ENCODE data around the gene VAT1.

VAT1 gene

GRCh38 chr17:43051969-43052368, 29.8 kb upstream of the VAT1 start:
- DNase-seq (ENCODE audit: low read depth, low spot score), result no peak
- no peaks in the 10 kb centered on the region for H3K9me3 ChIP-seq (ENCODE audit: low read depth, low read length)
- peaks cover 59% of the 10 kb centered on the region for H3K36me3 ChIP-seq (ENCODE audit: insufficient read depth, low read length)
- H3K9ac ChIP-seq (ENCODE audit: insufficient read length), result no peak overlapping the region
- TF ChIP-seq EZH2 (IDR thresholded peaks at IDR 0.05) (no peak), POLR2AphosphoS5 (IDR thresholded peaks at IDR 0.05; ENCODE audit: borderline replicate concordance, low read depth, low read length) (no peak), FOXP2 (optimal IDR thresholded peaks at IDR 0.05; ENCODE audit: control extremely low read depth, extremely low read length, insufficient read depth) (no peak)
- H3K27ac ChIP-seq, result no peak overlapping the region
- H3K4me3 ChIP-seq, result no peak overlapping the region

GRCh38 chr17:43044024-43044423, 21.8 kb upstream of the VAT1 start:
- H3K4me3 ChIP-seq, result no peak overlapping the region
- H3K36me3 ChIP-seq (ENCODE audit: insufficient read depth, low read length), result peaks cover 31% of the 10 kb centered on the region
- H3K9me3 ChIP-seq (ENCODE audit: low read depth, low read length), result no peaks in the 10 kb centered on the region
- DNase-seq (ENCODE audit: low read depth, low spot score), result no peak
- no peak overlapping the region for H3K9ac ChIP-seq (ENCODE audit: insufficient read length)
- no peak for TF ChIP-seq FOXP2 (optimal IDR thresholded peaks at IDR 0.05; ENCODE audit: control extremely low read depth, extremely low read length, insufficient read depth)
- no peak for TF ChIP-seq EZH2 (IDR thresholded peaks at IDR 0.05)
- no peak overlapping the region for H3K27ac ChIP-seq

GRCh38 chr17:43043307-43043706, 21.1 kb upstream of the VAT1 start:
- no peak for DNase-seq (ENCODE audit: low read depth, low spot score)
- TF ChIP-seq FOXP2 (optimal IDR thresholded peaks at IDR 0.05; ENCODE audit: control extremely low read depth, extremely low read length, insufficient read depth) (no peak), POLR2AphosphoS5 (IDR thresholded peaks at IDR 0.05; ENCODE audit: borderline replicate concordance, low read depth, low read length) (no peak)
- Histone ChIP-seq H3K36me3 (ENCODE audit: insufficient read depth, low read length) (peaks cover 25% of the 10 kb centered on the region), H3K4me3 (no peak overlapping the region), H3K27ac (no peak overlapping the region), H3K9me3 (ENCODE audit: low read depth, low read length) (no peaks in the 10 kb centered on the region), H3K9ac (ENCODE audit: insufficient read length) (no peak overlapping the region)

- no peak overlapping the region for H3K27ac ChIP-seq
Measured at GRCh38 chr17:43042025-43042628, 19.9 kb upstream of the VAT1 start.

GRCh38 chr17:43040655-43041054, 18.5 kb upstream of the VAT1 start:
- Histone ChIP-seq H3K9me3 (ENCODE audit: low read depth, low read length) (no peaks in the 10 kb centered on the region), H3K4me3 (no peak overlapping the region), H3K36me3 (ENCODE audit: insufficient read depth, low read length) (peaks cover 18% of the 10 kb centered on the region), H3K9ac (ENCODE audit: insufficient read length) (no peak overlapping the region), H3K27ac (no peak overlapping the region)
- DNase-seq (ENCODE audit: low read depth, low spot score), result no peak
- TF ChIP-seq POLR2AphosphoS5 (IDR thresholded peaks at IDR 0.05; ENCODE audit: borderline replicate concordance, low read depth, low read length), result no peak
- TF ChIP-seq FOXP2 (optimal IDR thresholded peaks at IDR 0.05; ENCODE audit: control extremely low read depth, extremely low read length, insufficient read depth), result no peak
- no peak for TF ChIP-seq EZH2 (IDR thresholded peaks at IDR 0.05)

More at GRCh38 chr17:43042025-43042628, 19.9 kb upstream of the VAT1 start:
- H3K9me3 ChIP-seq (ENCODE audit: low read depth, low read length), result no peaks in the 10 kb centered on the region
- peaks cover 21% of the 10 kb centered on the region for H3K36me3 ChIP-seq (ENCODE audit: insufficient read depth, low read length)
- TF ChIP-seq EZH2 (IDR thresholded peaks at IDR 0.05) (no peak), FOXP2 (optimal IDR thresholded peaks at IDR 0.05; ENCODE audit: control extremely low read depth, extremely low read length, insufficient read depth) (no peak), POLR2AphosphoS5 (IDR thresholded peaks at IDR 0.05; ENCODE audit: borderline replicate concordance, low read depth, low read length) (no peak)
- no peak overlapping the region for H3K9ac ChIP-seq (ENCODE audit: insufficient read length)
- H3K4me3 ChIP-seq, result no peak overlapping the region
- no peak for DNase-seq (ENCODE audit: low read depth, low spot score)

- H3K4me3 ChIP-seq, result no peak overlapping the region
- no peaks in the 10 kb centered on the region for H3K9me3 ChIP-seq (ENCODE audit: low read depth, low read length)
- TF ChIP-seq FOXP2 (optimal IDR thresholded peaks at IDR 0.05; ENCODE audit: control extremely low read depth, extremely low read length, insufficient read depth) (no peak), EZH2 (IDR thresholded peaks at IDR 0.05) (no peak)
- H3K9ac ChIP-seq (ENCODE audit: insufficient read length), result no peak overlapping the region
- peaks cover 11% of the 10 kb centered on the region for H3K36me3 ChIP-seq (ENCODE audit: insufficient read depth, low read length)
- DNase-seq (ENCODE audit: low read depth, low spot score), result no peak
- no peak overlapping the region for H3K27ac ChIP-seq
Measured at GRCh38 chr17:43039646-43040045, 17.5 kb upstream of the VAT1 start.

GRCh38 chr17:43034894-43035293, 12.7 kb upstream of the VAT1 start:
- no peak overlapping the region for H3K27ac ChIP-seq
- H3K36me3 ChIP-seq (ENCODE audit: insufficient read depth, low read length), result no peaks in the 10 kb centered on the region
- TF ChIP-seq EZH2 (IDR thresholded peaks at IDR 0.05) (no peak), POLR2AphosphoS5 (IDR thresholded peaks at IDR 0.05; ENCODE audit: borderline replicate concordance, low read depth, low read length) (no peak), FOXP2 (optimal IDR thresholded peaks at IDR 0.05; ENCODE audit: control extremely low read depth, extremely low read length, insufficient read depth) (no peak)
- DNase-seq (ENCODE audit: low read depth, low spot score), result no peak
- H3K9me3 ChIP-seq (ENCODE audit: low read depth, low read length), result no peaks in the 10 kb centered on the region
- H3K4me3 ChIP-seq, result no peak overlapping the region
- no peak overlapping the region for H3K9ac ChIP-seq (ENCODE audit: insufficient read length)

GRCh38 chr17:43033948-43034881, 12.0 kb upstream of the VAT1 start:
- no peak overlapping the region for H3K27ac ChIP-seq

More at GRCh38 chr17:43033948-43034881, 12.0 kb upstream of the VAT1 start:
- no peak for DNase-seq (ENCODE audit: low read depth, low spot score)
- Histone ChIP-seq H3K9me3 (ENCODE audit: low read depth, low read length) (no peaks in the 10 kb centered on the region), H3K4me3 (no peak overlapping the region), H3K36me3 (ENCODE audit: insufficient read depth, low read length) (no peaks in the 10 kb centered on the region), H3K9ac (ENCODE audit: insufficient read length) (no peak overlapping the region)
- TF ChIP-seq FOXP2 (optimal IDR thresholded peaks at IDR 0.05; ENCODE audit: control extremely low read depth, extremely low read length, insufficient read depth) (no peak), EZH2 (IDR thresholded peaks at IDR 0.05) (no peak)
